Testis (tissue), 2 donors: ENCODE data around the gene EPHX1.

Experiments
- POLR2A ChIP-seq: fragments of 450-650 bp; IDR thresholded peaks from one replicate; pipeline ENCODE4 v1.6.1; 2017; ENCODE audit warnings: antibody characterized with exemption, mild to moderate bottlenecking, moderate library complexity
- TF ChIP-seq, protein P1 (sequence below), 3 experiments: fragments of 450-650 bp in 2 of 3; fragments of 200-600 bp in 1 of 3; sonication (generic) in 1 of 3; IDR thresholded peaks; one replicate each; pipeline ENCODE4 v1.5.1; 2016 to 2019; ENCODE audit warnings: antibody characterized with exemption in 3 of 3, mild to moderate bottlenecking in 2 of 3, moderate library complexity in 1 of 3

DNA sequence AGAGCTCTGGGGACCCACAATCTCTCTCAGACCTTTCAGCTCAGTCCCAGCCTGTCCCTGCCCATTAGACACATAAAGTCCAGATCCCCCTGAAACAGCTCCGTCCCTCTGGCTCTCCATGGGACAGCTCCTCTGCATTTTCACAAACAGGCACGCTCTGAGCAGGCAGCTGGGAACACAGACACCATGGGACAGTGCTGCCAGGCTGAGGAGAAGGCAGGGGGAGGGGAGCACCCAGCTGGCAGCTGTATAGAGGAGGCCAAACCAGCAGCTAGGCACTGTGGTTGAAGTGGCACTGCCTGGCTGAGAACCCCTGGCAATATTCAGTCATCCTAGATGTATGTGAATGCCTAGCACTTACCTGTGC is 70.3 kb downstream of the EPHX1 start:
- TF ChIP-seq, protein P1, sequence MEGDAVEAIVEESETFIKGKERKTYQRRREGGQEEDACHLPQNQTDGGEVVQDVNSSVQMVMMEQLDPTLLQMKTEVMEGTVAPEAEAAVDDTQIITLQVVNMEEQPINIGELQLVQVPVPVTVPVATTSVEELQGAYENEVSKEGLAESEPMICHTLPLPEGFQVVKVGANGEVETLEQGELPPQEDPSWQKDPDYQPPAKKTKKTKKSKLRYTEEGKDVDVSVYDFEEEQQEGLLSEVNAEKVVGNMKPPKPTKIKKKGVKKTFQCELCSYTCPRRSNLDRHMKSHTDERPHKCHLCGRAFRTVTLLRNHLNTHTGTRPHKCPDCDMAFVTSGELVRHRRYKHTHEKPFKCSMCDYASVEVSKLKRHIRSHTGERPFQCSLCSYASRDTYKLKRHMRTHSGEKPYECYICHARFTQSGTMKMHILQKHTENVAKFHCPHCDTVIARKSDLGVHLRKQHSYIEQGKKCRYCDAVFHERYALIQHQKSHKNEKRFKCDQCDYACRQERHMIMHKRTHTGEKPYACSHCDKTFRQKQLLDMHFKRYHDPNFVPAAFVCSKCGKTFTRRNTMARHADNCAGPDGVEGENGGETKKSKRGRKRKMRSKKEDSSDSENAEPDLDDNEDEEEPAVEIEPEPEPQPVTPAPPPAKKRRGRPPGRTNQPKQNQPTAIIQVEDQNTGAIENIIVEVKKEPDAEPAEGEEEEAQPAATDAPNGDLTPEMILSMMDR (IDR thresholded peaks at IDR 0.05) = no peak
- TF ChIP-seq POLR2A = no peak
